ENCODE data around the gene SLC12A8. TPM values are rescaled to one million over a fixed set of nuclear protein-coding genes. Genes with fewer than 3 reads are reported as not detected.

SLC12A8 gene, protein sequence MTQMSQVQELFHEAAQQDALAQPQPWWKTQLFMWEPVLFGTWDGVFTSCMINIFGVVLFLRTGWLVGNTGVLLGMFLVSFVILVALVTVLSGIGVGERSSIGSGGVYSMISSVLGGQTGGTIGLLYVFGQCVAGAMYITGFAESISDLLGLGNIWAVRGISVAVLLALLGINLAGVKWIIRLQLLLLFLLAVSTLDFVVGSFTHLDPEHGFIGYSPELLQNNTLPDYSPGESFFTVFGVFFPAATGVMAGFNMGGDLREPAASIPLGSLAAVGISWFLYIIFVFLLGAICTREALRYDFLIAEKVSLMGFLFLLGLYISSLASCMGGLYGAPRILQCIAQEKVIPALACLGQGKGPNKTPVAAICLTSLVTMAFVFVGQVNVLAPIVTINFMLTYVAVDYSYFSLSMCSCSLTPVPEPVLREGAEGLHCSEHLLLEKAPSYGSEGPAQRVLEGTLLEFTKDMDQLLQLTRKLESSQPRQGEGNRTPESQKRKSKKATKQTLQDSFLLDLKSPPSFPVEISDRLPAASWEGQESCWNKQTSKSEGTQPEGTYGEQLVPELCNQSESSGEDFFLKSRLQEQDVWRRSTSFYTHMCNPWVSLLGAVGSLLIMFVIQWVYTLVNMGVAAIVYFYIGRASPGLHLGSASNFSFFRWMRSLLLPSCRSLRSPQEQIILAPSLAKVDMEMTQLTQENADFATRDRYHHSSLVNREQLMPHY
- total RNA-seq: 1.4 and 1.9 TPM in 2 replicates

DNA sequence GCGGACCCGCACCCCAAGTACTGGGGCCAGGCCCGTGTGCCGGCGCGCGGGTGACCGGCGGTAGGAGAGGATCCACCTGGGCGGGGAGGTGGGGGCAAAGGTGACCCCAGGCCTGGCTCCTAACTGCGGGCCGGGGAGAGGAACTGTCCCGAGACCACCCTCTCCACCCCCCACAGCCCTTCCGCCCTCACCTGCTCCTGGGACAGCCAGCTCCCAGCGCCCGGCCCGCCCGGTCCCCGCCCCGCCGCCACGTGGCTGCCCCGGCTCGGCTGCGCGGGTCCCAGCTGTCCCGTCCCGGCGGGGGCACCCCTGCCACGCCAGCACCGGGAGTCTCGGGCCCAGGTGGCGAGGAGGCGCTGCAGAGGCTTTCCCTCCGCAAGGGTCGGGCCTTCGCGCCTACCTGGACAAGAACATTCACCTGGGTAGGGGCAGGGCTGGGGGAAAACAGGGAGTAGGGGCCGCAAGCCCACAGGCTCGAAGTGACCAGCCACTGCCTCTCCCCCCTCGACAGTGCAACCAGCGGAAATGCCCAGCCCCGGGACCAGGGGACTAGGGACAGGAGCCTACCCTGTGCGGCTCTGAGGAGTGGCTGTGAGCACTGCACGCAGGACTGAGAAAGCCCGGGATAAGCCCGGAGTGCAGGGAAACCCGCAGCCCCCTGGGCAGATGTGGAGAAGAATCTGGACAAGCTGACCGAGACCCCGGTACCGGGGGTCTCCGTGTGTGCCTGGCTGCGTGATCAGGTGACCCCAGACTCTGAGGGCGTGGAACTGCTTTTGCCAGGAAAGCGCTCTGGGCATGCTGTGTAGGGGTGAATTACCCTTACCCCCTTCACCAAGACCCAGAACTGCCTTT, at the start of gene SLC12A8:
Gene SLC12A8, minus strand, starts transcription at position 240 of the 855 bp plus-strand sequence. CDS start 1,399 bp downstream, outside the sequence.
- DNase-seq (ENCODE audit: extremely low read depth, low read depth, low spot score): no peak

DNA sequence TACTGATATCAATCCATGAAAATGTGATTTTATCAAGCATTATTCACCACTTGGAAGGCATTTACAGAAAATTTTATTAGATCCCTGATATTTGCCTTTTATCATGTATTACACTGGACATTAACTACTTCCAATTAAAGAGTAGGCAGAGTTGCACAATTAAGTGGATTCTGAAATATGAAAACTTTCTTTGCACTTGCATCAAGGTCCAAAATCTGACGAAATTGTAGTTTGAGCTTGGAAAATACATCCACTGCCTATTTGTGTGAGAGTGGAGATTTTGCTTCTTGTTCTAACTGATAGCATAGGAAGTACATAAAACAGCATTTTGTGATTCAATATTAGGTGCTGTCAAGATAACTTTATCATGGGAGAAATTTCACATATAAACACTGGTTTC, 49.6 kb upstream of the SLC12A8 start:
- no peak for DNase-seq (ENCODE audit: extremely low read depth, low read depth, low spot score)

- no peak for DNase-seq (ENCODE audit: extremely low read depth, low read depth, low spot score)
Observed at GRCh38 chr3:125261031-125261430, 48.5 kb upstream of the SLC12A8 start.

DNA sequence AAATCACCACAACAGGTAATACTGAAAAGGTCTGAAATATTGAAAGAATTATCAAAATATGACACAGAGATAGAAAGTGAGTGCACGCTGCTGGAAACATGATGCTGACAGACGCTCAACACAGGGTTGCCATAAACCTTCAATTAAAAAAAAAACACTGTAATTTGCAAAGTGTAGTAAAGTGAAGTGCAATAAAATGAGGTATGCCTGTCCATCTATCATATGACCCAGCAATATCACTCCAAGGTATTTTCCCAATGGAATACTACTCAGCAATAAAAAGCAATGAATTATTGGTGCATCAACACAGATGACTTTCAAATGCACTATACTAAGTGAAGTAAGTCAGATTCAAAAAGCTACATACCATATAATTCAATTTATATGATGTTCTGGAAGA, 47.6 kb upstream of the SLC12A8 start:
- DNase-seq (ENCODE audit: extremely low read depth, low read depth, low spot score): no peak

DNA sequence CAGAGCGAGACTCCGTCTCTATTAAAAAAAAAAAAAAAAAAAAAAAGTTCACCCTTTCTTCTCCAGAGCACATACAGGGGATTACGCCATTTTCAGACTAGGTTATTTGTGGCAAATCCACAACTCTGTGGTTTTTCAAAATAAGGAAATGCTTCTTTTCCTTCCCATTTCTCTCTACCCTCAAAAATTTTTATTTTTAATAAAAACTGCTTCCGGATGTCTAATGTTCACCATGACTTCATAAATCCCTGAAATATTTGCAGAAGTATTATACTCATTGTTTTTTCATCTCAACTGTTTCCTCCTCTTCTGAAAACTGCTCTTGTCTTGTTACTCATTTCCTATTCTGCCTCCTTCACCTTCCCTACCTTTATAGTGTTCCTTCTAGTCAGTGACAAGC, 45.0 kb upstream of the SLC12A8 start:
- peak; percentile 23 for DNase-seq (ENCODE audit: extremely low read depth, low read depth, low spot score)

DNA sequence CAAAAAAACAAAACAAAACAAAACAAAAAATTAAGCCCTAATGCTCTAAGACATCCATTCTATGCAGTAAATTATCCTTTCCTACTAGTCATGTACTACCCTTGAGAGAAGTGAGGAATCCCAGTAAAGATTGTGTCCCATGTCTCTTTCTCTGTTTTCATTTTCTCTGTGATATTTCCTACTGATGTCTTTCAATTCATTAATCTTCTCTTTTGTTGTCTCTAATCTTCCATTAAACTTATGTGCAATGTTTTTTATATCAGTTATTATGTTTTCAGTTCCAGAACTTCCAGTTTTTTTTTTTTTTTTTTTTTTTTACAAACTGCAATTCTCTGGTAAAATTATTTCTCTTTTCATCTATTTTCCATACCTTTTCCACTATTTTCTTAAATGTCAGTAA, 44.1 kb upstream of the SLC12A8 start:
- DNase-seq (ENCODE audit: extremely low read depth, low read depth, low spot score): no peak

DNA sequence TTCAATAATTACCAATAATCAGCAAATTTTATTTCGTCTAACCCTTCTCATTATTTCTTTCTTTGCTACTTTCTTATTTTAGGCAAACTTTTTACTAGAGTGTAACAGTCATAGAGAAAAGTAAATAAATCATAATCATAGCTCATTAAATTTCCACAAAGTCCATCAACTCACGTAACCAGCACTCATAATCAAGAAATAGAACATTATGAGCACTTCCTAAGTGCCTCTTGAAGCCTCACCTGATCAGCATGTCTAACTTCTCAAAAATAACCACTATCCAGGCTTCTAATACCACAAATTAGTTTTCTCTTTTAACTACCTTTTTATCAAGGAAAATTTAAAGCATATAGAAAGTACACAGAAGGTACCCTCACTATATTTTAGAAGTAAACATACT, 38.4 kb upstream of the SLC12A8 start:
- DNase-seq (ENCODE audit: extremely low read depth, low read depth, low spot score): no peak

- DNase-seq (ENCODE audit: extremely low read depth, low read depth, low spot score): no peak
Observed at GRCh38 chr3:125246237-125246636, 33.7 kb upstream of the SLC12A8 start.

DNA sequence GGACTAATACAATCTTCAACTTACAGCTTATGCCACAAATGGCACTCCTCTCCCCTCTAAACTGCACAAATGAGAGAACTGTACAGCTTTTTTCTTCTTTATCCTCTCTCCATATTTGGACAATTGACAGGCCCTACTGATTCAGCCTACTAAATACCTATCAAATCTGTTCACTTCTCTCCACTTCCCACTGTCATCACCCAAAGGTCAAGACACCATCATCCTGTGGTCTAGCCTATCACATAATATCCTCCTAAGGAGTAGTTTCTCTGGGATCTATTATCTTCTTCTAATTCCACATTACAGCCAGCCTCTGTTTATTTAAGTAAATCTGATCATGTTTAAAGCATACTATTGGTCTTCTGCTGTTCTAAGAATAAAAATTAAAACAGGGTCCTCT, 33.0 kb upstream of the SLC12A8 start:
- no peak for DNase-seq (ENCODE audit: extremely low read depth, low read depth, low spot score)

GRCh38 chr3:125240496-125240895, 27.9 kb upstream of the SLC12A8 start:
- DNase-seq (ENCODE audit: extremely low read depth, low read depth, low spot score): no peak

DNA sequence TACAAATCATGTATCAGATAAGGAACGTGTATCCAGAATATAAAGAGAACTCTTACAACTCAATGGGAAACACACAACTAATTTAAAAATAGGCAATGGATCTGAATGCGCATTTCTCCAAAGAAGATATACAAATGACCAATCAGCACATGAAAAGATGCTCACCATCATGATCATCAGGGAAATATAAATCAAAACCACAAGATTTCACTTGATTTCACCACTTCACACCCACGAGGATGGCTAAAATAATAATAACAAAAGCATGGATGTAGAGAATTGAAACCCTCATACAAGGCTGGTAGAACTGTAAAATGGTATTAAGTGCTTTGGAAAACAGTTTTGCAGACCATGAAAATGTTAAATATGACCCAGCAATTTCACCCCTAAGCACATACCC, 26.7 kb upstream of the SLC12A8 start:
- no peak for DNase-seq (ENCODE audit: extremely low read depth, low read depth, low spot score)

DNA sequence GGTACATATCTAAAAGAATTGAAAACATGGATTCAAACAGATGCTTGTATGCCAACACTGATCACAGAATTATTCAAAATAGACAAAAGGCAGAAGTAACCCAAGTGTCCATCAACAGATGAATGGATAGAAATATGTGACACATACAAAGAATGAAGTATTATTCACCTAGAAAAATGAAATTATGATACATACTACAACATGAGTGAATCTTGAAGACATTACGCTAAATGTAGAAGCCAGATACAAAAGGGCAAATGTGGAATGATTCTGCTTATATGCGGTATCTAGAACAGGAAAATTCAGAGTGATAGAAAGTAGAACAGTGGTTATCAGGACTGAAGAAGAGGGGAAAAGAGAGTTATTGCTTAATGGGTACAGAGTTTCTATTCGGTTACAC, 26.2 kb upstream of the SLC12A8 start:
- DNase-seq (ENCODE audit: extremely low read depth, low read depth, low spot score): no peak

DNA sequence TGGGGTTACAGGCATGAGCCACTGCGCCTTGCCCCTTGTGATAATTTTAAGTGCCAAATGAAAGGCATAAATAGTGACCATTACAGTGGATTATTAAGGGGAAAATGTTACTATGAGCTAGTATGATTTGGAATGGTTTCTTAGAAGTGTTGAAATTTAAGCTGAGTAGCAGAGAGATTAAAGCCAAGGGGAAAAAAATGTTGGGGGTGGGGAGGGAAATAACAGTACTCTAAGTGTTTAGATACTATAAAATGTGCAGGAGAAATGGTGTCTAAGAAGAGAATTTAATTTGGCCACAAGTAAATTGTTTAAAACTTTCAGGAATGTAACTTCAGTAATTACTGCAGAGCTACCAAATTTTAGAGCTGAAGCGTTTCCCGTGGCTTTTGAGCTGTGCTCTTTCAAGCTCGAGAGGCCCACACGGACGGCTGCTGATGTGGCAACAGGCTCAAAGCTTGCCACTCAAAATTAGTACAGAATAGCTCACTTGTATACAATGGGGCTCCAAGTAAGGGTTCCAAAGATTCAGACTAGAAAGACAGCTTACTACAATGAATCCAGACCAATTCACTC, 23.9 kb upstream of the SLC12A8 start:
- no peak for DNase-seq (ENCODE audit: extremely low read depth, low read depth, low spot score)

- DNase-seq (ENCODE audit: extremely low read depth, low read depth, low spot score): no peak
Observed at GRCh38 chr3:125234831-125235230, 22.3 kb upstream of the SLC12A8 start.

DNA sequence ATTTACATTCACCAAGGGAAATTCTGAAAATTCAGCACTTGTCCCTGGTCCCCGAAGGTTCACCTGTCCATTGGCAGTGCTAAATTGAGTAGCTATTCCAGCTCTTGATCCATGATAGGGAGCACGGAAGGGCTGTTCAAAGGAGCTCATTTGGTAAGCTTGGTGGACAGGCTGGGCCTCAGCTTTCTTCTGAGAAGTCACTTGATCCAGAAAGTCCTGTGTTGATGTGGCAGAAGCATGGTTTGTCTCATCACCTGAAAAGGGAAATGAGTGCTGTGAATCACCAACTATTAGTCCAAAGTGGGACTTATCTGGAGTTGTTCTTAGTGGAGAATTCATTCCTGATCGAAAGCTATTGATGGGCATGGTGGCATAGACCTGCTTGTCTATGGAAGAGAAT, 19.9 kb upstream of the SLC12A8 start:
- DNase-seq (ENCODE audit: extremely low read depth, low read depth, low spot score): no peak

DNA sequence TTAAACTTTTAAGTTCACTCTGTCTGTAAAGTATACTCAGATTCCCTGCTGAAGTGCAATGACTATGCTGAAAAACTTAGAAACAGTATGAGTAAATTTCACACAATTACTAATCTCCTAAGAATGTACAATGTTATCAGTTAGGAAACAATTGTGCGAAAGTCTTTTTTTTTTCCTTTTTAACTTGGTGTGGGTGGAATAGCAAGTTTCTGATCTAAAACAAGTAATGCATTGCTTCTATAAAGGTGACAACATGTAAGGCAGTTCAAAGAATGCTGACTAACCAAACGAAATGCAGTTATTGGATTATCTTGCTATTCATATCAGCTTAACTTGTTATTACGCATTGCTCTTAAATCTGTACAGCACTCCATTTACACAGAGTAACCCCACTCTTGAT, 19.3 kb upstream of the SLC12A8 start:
- DNase-seq (ENCODE audit: extremely low read depth, low read depth, low spot score): peak; percentile 47

- no peak for DNase-seq (ENCODE audit: extremely low read depth, low read depth, low spot score)
Observed at GRCh38 chr3:125229707-125230106, 17.2 kb upstream of the SLC12A8 start.

DNA sequence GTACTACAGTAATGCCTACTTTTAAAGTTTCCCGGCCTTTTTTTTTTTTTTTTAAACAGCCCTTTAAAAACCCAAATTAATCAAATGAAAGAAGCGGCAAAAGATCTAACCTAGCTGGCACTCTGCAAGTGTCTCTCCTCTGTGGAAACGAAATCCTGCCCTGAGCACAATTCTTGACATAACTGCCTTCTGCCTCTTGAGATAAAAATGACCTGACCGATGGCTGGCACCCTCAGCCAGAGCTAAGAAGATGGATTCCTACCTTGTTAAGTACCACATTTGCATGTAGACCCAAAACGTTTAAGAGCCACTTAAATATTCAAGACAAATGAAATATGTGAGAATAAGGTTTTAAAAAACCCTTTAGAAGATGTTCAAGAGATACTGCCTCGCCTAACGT, 16.6 kb upstream of the SLC12A8 start:
- DNase-seq (ENCODE audit: extremely low read depth, low read depth, low spot score): no peak

GRCh38 chr3:125221831-125222230, 9.3 kb upstream of the SLC12A8 start:
- DNase-seq (ENCODE audit: extremely low read depth, low read depth, low spot score): no peak

- DNase-seq (ENCODE audit: extremely low read depth, low read depth, low spot score): no peak
Observed at GRCh38 chr3:125220727-125221429, 8.3 kb upstream of the SLC12A8 start.
